A549 (cell line): Measurements from ENCODE around the gene WDR20. TPM values are rescaled to one million over a fixed set of nuclear protein-coding genes. Genes with fewer than 3 reads are reported as not detected.

Source experiments
- ATAC-seq, 2 experiments: fragments of 200-7000 bp in 1 of 2; fragments of >200 bp in 1 of 2; cut with Nextera tagmentation in 1 of 2; cut with Tn5 transposase in 1 of 2; 3 replicates each; pipeline versions ENCODE4 v1.8.0 to v1.9.1; 2018 to 2020; ENCODE audit warnings: mild to moderate bottlenecking in 1 of 2, moderate library complexity in 1 of 2
- CTCF ChIA-PET: fragments of 300-600 bp; sonication (Branson Sonifier 250); formaldehyde crosslinking; extraction: SDS; loops from one replicate; lab custom pipeline; 2021; ENCODE audit warnings: antibody characterized with exemption, inconsistent platforms; lab: Yijun Ruan, JAX
- POLR2A ChIA-PET: fragments of 350-600 bp; formaldehyde crosslinking; extraction: SDS; loops from one replicate; lab custom pipeline; 2021; ENCODE audit warnings: antibody characterized with exemption, inconsistent platforms; lab: Yijun Ruan, JAX
- DNase-seq, 2 experiments: peaks; one replicate each; pipeline versions ENCODE4 v3.0.0 to v3.0.0-alpha.2; 2011 to 2016; ENCODE audit warnings: low read depth in 1 of 2, low spot score in 1 of 2
- FAIRE-seq: peaks from 2 replicates; lab custom pipeline; 2011; peaks lifted over from hg19 to GRCh38; lab: Jason Lieb, UNC
- H3K27ac ChIP-seq, 2 experiments: fragments of >200 bp; sonication (Bioruptor Twin); formaldehyde crosslinking; 3 replicates each; pipeline ENCODE4 v1.5.1; 2016 to 2017
- H3K4me1 ChIP-seq: fragments of >200 bp; sonication (Bioruptor Twin); formaldehyde crosslinking; 3 replicates; pipeline ENCODE4 v1.6.1; 2016
- H3K4me2 ChIP-seq: fragments of >200 bp; sonication (Bioruptor Twin); formaldehyde crosslinking; 3 replicates; pipeline ENCODE4 v1.6.1; 2016
- H3K4me3 ChIP-seq: fragments of >200 bp; sonication (Bioruptor Twin); formaldehyde crosslinking; 3 replicates; pipeline ENCODE4 v1.5.1; 2016
- H3K9me3 ChIP-seq: fragments of >200 bp; sonication (Bioruptor Twin); formaldehyde crosslinking; 3 replicates; pipeline ENCODE4 v1.6.1; 2016
- E2F6 ChIP-seq: IDR thresholded peaks from 2 replicates; pipeline ENCODE4 v1.6.1; 2012; ENCODE audit warnings: low read depth, borderline replicate concordance
- ESRRA ChIP-seq: fragments of 150-350 bp; IDR thresholded peaks from 2 replicates; pipeline ENCODE4 v1.6.1; 2014; ENCODE audit warnings: mild to moderate bottlenecking, low read length, borderline replicate concordance
- GATA3 ChIP-seq: IDR thresholded peaks from 2 replicates; pipeline ENCODE4 v1.6.1; 2012; ENCODE audit warnings: borderline replicate concordance
- HOXB5 ChIP-seq: fragments of 250-450 bp; sonication (Bioruptor Pico); IDR thresholded peaks from 2 replicates; pipeline ENCODE4 v1.5.0; 2020; ENCODE audit warnings: mild to moderate bottlenecking, moderate library complexity
- KDM1A ChIP-seq: fragments of 200-600 bp; sonication (generic); IDR thresholded peaks from 2 replicates; pipeline ENCODE4 v1.6.1; 2016; ENCODE audit warnings: low read depth, mild to moderate bottlenecking
- KDM5A ChIP-seq: fragments of 200-600 bp; sonication (generic); IDR thresholded peaks from 2 replicates; pipeline ENCODE4 v1.6.1; 2016; ENCODE audit warnings: antibody characterized with exemption, mild to moderate bottlenecking
- MAFK ChIP-seq: fragments of 450-650 bp; IDR thresholded peaks from 2 replicates; pipeline ENCODE4 v1.6.1; 2014; ENCODE audit not compliant: partially characterized antibody
- MAX ChIP-seq: IDR thresholded peaks from 2 replicates; pipeline ENCODE4 v1.6.1; 2012
- MAZ ChIP-seq: fragments of 150-350 bp; IDR thresholded peaks from 2 replicates; pipeline ENCODE4 v1.6.1; 2014; ENCODE audit warnings: antibody characterized with exemption, low read depth, low read length, borderline replicate concordance
- POLR2A ChIP-seq: IDR thresholded peaks from 2 replicates; pipeline ENCODE4 v1.6.1; 2012; ENCODE audit warnings: mild to moderate bottlenecking, low read length
- POLR2AphosphoS2 ChIP-seq: conservative IDR thresholded peaks from 2 replicates; pipeline ENCODE4 v1.6.1; 2012; ENCODE audit warnings: low read length, improper control_type of control experiment, inconsistent platforms
- RCOR1 ChIP-seq: fragments of 150-350 bp; IDR thresholded peaks from 2 replicates; pipeline ENCODE4 v1.6.1; 2014; ENCODE audit warnings: antibody characterized with exemption, low read length, low read depth
- SREBF2 ChIP-seq: fragments of 450-650 bp; IDR thresholded peaks from 2 replicates; pipeline ENCODE4 v1.6.1; 2014; ENCODE audit warnings: mild to moderate bottlenecking, moderate library complexity
- TFCP2L1 ChIP-seq: fragments of 250-450 bp; sonication (Bioruptor Pico); IDR thresholded peaks from 2 replicates; pipeline ENCODE4 v1.5.0; 2021; ENCODE audit warnings: mild to moderate bottlenecking
- TP53 ChIP-seq: fragments of 250-450 bp; sonication (Bioruptor Pico); IDR thresholded peaks from 2 replicates; pipeline ENCODE4 v1.5.0; 2021; ENCODE audit warnings: mild to moderate bottlenecking, moderate library complexity
- ZC3H11A ChIP-seq: fragments of 450-650 bp; IDR thresholded peaks from 2 replicates; pipeline ENCODE4 v1.6.1; 2014; ENCODE audit warnings: antibody characterized with exemption, mild to moderate bottlenecking
- ZNF302 ChIP-seq: fragments of 250-450 bp; sonication (Bioruptor Pico); IDR thresholded peaks from 2 replicates; pipeline ENCODE4 v1.9.0; 2021; ENCODE audit warnings: inconsistent platforms, mild to moderate bottlenecking, moderate library complexity
- WGBS: methylation state at CpG from one replicate; pipeline ENCODE4 v1.1.6; 2017; ENCODE audit errors: missing lambda C conversion rate; 5-methylcytosine and 5-hydroxymethylcytosine counted together
- polyA plus RNA-seq, 4 experiments: library from polyadenylated mRNA; depleted of rRNA in 3 of 4; stranded (reverse); fragments of >200 nt; fragmentation: RNase III in 1 of 4; extraction: RNeasy Plus Mini Kit Qiagen cat#74134 plus additional on column Dnase treatment in 1 of 4; gene quantifications; 2 replicates in 3 of 4; 3 replicates in 1 of 4; pipeline ENCODE4 v1.2.3, GENCODE V29; 2011 to 2017
- TF ChIP-seq, protein P1 (sequence below): fragments of 200-600 bp; sonication (generic); IDR thresholded peaks from 2 replicates; pipeline ENCODE4 v1.6.1; 2016; ENCODE audit warnings: antibody characterized with exemption, mild to moderate bottlenecking, moderate library complexity
- TF ChIP-seq, protein P2 (sequence below): fragments of 150-350 bp; IDR thresholded peaks from 2 replicates; pipeline ENCODE4 v1.6.1; 2014; ENCODE audit warnings: low read depth, mild to moderate bottlenecking, low read length

WDR20 gene
- polyA plus RNA-seq, 2 of the 4 experiments (the other 2 are of a cell fraction): 19.5 to 20.6 TPM

DNA sequence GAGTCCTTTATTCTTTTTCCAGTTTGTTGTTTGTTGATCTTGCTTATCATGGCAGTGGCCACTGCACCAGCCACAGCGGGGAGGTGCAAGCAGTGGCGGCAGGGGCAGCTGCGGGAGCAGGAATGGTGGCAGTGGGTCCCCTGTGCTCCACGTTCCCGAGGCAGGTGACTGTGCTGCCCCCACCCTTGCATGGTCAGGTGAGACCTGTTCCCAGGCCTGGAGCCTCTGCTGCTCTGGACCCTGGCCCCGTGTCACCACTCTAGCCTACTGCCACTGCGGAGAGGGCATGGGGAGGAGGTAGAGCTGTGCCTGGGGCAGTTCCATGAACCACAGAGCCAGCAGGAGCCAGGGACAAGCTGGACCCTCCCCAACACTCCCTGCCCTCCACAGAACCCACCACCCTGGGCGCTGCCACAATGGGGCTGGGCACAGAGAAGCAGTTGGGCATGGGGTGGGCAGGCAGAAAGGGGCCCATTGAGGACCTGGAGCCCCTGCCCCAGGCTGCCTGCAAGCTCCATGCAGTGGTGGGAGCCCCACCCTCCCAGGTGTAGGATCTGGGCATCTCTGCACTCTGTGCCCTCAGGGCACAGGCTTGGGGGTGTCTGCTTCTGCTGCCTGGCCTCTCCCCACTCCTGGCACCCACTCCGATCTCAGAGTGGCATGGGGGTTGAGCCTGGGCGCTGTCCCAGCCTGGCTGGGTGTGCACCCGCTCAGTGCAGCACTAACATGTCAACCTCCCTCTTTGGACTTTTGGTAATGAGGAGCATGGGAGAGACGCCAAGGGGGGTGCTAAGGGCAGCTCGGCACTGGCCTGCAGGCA lies 23.1 kb upstream of the WDR20 start:
- ATAC-seq: no peak
- DNase-seq: no peak
- no peak overlapping the region for H3K27ac ChIP-seq
- peaks cover 4% of the 10 kb centered on the region; the same call in 1 of the 3 replicates for H3K9me3 ChIP-seq
- no peaks in the 10 kb centered on the region for H3K4me1 ChIP-seq
- POLR2A ChIA-PET: no interaction called here
- no peak overlapping the region for H3K4me2 ChIP-seq
- no peak for FAIRE-seq
- TF ChIP-seq GATA3 (no peak), RCOR1 (no peak), HOXB5 (CRISPR knock-in tag) (no peak), ZC3H11A (no peak), TFCP2L1 (CRISPR knock-in tag) (no peak), MAZ (no peak), POLR2A (no peak), KDM1A (no peak)
- TF ChIP-seq, protein P1, sequence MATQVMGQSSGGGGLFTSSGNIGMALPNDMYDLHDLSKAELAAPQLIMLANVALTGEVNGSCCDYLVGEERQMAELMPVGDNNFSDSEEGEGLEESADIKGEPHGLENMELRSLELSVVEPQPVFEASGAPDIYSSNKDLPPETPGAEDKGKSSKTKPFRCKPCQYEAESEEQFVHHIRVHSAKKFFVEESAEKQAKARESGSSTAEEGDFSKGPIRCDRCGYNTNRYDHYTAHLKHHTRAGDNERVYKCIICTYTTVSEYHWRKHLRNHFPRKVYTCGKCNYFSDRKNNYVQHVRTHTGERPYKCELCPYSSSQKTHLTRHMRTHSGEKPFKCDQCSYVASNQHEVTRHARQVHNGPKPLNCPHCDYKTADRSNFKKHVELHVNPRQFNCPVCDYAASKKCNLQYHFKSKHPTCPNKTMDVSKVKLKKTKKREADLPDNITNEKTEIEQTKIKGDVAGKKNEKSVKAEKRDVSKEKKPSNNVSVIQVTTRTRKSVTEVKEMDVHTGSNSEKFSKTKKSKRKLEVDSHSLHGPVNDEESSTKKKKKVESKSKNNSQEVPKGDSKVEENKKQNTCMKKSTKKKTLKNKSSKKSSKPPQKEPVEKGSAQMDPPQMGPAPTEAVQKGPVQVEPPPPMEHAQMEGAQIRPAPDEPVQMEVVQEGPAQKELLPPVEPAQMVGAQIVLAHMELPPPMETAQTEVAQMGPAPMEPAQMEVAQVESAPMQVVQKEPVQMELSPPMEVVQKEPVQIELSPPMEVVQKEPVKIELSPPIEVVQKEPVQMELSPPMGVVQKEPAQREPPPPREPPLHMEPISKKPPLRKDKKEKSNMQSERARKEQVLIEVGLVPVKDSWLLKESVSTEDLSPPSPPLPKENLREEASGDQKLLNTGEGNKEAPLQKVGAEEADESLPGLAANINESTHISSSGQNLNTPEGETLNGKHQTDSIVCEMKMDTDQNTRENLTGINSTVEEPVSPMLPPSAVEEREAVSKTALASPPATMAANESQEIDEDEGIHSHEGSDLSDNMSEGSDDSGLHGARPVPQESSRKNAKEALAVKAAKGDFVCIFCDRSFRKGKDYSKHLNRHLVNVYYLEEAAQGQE: no peak
- no peak overlapping the region for H3K4me3 ChIP-seq
- WGBS: 80% methylated on average over 8 of the region's 13 CpGs
- CTCF ChIA-PET: interaction anchor here (1.2 to 2.1 kb wide), 3 partner anchors 8 to 197 kb away, joined by 5 to 12 read pairs (median 7); no protein-coding TSS in a partner anchor

GRCh38 chr14:102117852-102118251 lies 21.8 kb upstream of the WDR20 start:
- no peak for FAIRE-seq

DNA sequence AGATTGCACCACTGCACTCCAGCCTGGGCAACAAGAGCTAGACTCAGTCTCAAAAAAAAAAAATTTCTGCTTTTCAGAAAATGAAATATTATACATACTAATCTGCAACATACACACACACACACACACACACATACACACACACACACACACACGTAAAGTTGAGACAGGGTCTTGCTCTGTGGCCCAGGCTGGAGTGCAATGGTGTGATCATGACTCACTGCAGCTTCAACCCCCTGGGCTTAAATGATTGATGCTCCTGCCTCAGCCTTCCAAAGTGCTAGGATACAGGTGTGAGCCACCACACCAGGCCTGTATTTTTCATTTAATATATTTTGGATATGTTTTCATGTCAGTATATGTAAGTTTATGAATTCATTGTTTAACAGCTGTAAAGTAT lies 18.8 kb upstream of the WDR20 start:
- no peak overlapping the region for H3K27ac ChIP-seq
- no peak overlapping the region for H3K4me2 ChIP-seq
- peaks cover 16% of the 10 kb centered on the region for H3K4me1 ChIP-seq
- no peak for DNase-seq
- no peak overlapping the region for H3K4me3 ChIP-seq
- TF ChIP-seq KDM5A: no peak
- TF ChIP-seq ESRRA: no peak
- TF ChIP-seq POLR2AphosphoS2: no peak
- no peak for TF ChIP-seq TP53 (CRISPR knock-in tag)
- no peak for TF ChIP-seq MAX
- no peak for TF ChIP-seq E2F6
- TF ChIP-seq, all 56 proteins: peak for 0
- POLR2A ChIA-PET: no interaction called here
- CTCF ChIA-PET: no interaction called here
- FAIRE-seq (no peak), ATAC-seq (no peak)
- no peaks in the 10 kb centered on the region for H3K9me3 ChIP-seq
- 60% methylated on average over 1 of the region's 1 CpG for WGBS

More at GRCh38 chr14:102117852-102118251, 21.8 kb upstream of the WDR20 start:
- POLR2A ChIA-PET: no interaction called here
- WGBS: 85% methylated on average over 3 of the region's 3 CpGs
- no peaks in the 10 kb centered on the region for H3K9me3 ChIP-seq
- ATAC-seq: no peak; a peak in 1 of 6 replicates
- H3K27ac ChIP-seq: no peak overlapping the region
- H3K4me1 ChIP-seq: no peaks in the 10 kb centered on the region
- H3K4me2 ChIP-seq: no peak overlapping the region
- no peak for TF ChIP-seq RCOR1
- TF ChIP-seq, protein P2, sequence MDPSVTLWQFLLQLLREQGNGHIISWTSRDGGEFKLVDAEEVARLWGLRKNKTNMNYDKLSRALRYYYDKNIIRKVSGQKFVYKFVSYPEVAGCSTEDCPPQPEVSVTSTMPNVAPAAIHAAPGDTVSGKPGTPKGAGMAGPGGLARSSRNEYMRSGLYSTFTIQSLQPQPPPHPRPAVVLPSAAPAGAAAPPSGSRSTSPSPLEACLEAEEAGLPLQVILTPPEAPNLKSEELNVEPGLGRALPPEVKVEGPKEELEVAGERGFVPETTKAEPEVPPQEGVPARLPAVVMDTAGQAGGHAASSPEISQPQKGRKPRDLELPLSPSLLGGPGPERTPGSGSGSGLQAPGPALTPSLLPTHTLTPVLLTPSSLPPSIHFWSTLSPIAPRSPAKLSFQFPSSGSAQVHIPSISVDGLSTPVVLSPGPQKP: no peak
- TF ChIP-seq ZNF302 (CRISPR knock-in tag): no peak
- TF ChIP-seq KDM5A: no peak
- TF ChIP-seq SREBF2: no peak
- TF ChIP-seq MAFK: no peak
- TF ChIP-seq, all 56 proteins: peak for 0
- DNase-seq: no peak
- no peak overlapping the region for H3K4me3 ChIP-seq
- CTCF ChIA-PET: interaction anchor here (0.8 to 2.1 kb wide), 4 partner anchors 9 to 196 kb away, joined by 3 to 12 read pairs (median 6); no protein-coding TSS in a partner anchor
